ENCODE data around the gene DNAI1.

DNA sequence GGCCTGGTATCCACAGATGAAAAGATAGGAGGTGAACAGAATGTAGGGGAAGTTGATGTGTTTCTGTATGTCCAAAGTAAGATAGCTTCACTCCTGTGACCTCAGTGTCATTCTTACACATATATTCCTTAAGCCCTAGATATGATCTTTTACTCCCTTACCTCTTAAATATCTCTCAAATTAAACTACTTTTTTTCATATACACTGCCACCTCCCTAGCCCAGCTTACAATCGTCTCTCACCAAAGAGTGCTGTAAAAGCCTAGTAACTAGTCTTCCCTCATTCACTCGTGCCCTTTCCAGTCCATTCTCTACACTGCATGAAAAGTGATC is 5.3 kb downstream of the DNAI1 start:
- TF ChIP-seq, protein P1, sequence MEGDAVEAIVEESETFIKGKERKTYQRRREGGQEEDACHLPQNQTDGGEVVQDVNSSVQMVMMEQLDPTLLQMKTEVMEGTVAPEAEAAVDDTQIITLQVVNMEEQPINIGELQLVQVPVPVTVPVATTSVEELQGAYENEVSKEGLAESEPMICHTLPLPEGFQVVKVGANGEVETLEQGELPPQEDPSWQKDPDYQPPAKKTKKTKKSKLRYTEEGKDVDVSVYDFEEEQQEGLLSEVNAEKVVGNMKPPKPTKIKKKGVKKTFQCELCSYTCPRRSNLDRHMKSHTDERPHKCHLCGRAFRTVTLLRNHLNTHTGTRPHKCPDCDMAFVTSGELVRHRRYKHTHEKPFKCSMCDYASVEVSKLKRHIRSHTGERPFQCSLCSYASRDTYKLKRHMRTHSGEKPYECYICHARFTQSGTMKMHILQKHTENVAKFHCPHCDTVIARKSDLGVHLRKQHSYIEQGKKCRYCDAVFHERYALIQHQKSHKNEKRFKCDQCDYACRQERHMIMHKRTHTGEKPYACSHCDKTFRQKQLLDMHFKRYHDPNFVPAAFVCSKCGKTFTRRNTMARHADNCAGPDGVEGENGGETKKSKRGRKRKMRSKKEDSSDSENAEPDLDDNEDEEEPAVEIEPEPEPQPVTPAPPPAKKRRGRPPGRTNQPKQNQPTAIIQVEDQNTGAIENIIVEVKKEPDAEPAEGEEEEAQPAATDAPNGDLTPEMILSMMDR (conservative IDR thresholded peaks at IDR 0.05), result no peak
- no peak for TF ChIP-seq ZFX (IDR thresholded peaks at IDR 0.05)

Data from C4-2B (cell line).